Measurements from ENCODE around the gene UQCRC1. TPM values are rescaled to one million over a fixed set of nuclear protein-coding genes. Genes with fewer than 3 reads are reported as not detected.

UQCRC1 gene
- total RNA-seq, 1 experiment from 2014 or later: 413 TPM

- ChIA-PET CTCF (interaction anchor here (0.7 to 2.5 kb wide), 6 partner anchors 14 to 326 kb away, joined by 3 to 22 read pairs (median 5); partner anchors contain the start of gene SLC26A6), POLR2A (interaction anchor here (1.1 to 8.9 kb wide), 18 partner anchors 11 to 165 kb away, joined by 3 to 107 read pairs (median 12); partner anchors contain the start of genes ATRIP, CCDC51, CELSR3 and IP6K2)
- H3K9me3 Mint-ChIP-seq (ENCODE audit: unreplicated experiment): no peaks in the 10 kb centered on the region
- DNase-seq (ENCODE audit: unreplicated experiment): no peak
- H3K4me1 Mint-ChIP-seq (ENCODE audit: insufficient read depth, unreplicated experiment): peaks cover 49% of the 10 kb centered on the region
- peaks cover 41% of the 10 kb centered on the region for H3K36me3 Mint-ChIP-seq (ENCODE audit: insufficient read depth, unreplicated experiment)
- peak overlapping the region; percentile 68 for H3K27ac Mint-ChIP-seq (ENCODE audit: low read depth, unreplicated experiment)
- no peaks in the 10 kb centered on the region for H3K27me3 Mint-ChIP-seq (ENCODE audit: insufficient read depth, unreplicated experiment)
- no TSS peak for BruUV-seq (replicated peaks)
- intact Hi-C loops (cut with micrococcal nuclease): no loop called here
- no peak overlapping the region for H3K4me3 Mint-ChIP-seq (ENCODE audit: unreplicated experiment)
- no peak for TF ChIP-seq CTCF (IDR thresholded peaks at IDR 0.05; ENCODE audit: unreplicated experiment)
Measured at GRCh38 chr3:48597408-48597800, 12.0 kb downstream of the UQCRC1 start.

DNA sequence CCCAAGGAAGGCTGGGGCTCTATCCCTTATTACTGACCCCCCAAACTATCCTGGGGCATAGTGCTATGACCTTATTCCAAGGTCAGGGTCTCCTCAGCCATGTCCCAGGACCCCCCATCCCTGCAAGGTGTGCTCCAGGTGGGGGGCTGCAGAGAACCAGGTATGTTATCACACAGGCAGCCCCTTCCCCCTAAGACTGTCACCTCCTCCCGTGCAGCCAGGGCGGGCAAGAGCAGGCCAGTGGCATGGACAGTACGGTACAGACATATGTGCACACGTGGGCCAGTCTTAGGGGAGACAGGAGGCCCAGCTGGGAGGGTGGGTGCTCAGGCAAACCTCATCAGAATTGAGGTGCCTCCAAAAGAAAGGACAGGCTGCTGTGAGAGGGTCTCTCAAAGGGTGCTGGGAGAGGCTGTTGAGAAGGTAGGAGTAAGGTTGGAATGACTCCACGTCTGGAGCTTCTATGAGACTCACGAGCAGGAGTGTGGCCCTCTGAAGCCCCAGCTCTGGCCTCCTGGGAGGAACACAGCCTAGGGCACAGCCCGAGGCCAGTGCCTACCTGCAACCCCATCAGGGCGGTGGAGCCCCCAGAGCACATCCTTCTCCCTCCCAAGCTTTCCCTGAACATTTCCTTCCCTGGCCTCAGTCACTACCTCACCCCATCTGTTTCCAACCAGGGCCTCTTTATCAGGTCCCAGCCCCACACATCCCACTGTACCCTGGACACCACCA is 12.6 kb downstream of the UQCRC1 start:
- no TSS peak for BruUV-seq (replicated peaks)
- CTCF ChIA-PET: interaction anchor here (0.7 to 2.5 kb wide), 6 partner anchors 15 to 123 kb away, joined by 3 to 22 read pairs (median 5); partner anchors contain the start of gene SLC26A6
- H3K27ac Mint-ChIP-seq (ENCODE audit: low read depth, unreplicated experiment): peak overlapping the region; percentile 68
- H3K27me3 Mint-ChIP-seq (ENCODE audit: insufficient read depth, unreplicated experiment): no peaks in the 10 kb centered on the region
- intact Hi-C loops (cut with micrococcal nuclease): no loop called here
- peaks cover 35% of the 10 kb centered on the region for H3K36me3 Mint-ChIP-seq (ENCODE audit: insufficient read depth, unreplicated experiment)
- no peak for DNase-seq (ENCODE audit: unreplicated experiment)
- H3K4me3 Mint-ChIP-seq (ENCODE audit: unreplicated experiment): no peak overlapping the region
- H3K9me3 Mint-ChIP-seq (ENCODE audit: unreplicated experiment): no peaks in the 10 kb centered on the region
- H3K4me1 Mint-ChIP-seq (ENCODE audit: insufficient read depth, unreplicated experiment): peaks cover 49% of the 10 kb centered on the region
- POLR2A ChIA-PET: interaction anchor here (0.6 to 8.9 kb wide), 18 partner anchors 10 to 164 kb away, joined by 3 to 107 read pairs (median 8); partner anchors contain the start of genes ATRIP, CCDC51, CELSR3 and IP6K2
- no peak for TF ChIP-seq CTCF (IDR thresholded peaks at IDR 0.05; ENCODE audit: unreplicated experiment)

DNA sequence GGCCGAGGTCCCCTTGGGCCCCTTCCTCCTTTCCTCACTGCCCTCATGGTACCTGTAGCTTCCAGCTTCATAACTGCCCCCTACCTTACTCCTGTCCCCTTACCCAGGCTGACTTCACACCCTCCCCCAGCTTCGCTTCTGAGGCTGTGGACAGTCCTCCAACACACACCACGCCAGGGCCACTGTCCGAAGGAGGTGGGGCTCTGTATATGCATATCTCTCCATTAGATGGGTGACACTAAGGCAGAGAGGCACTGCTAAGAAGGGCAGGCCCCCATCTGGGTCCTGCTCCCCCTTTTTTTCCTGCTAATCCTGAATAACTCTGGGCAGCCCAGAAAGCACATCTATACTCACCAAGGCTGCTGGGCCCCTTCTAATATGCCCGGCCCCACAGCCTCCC is 13.3 kb downstream of the UQCRC1 start:
- Mint-ChIP-seq H3K27ac (ENCODE audit: low read depth, unreplicated experiment) (peak overlapping the region; percentile 68), H3K9me3 (ENCODE audit: unreplicated experiment) (no peaks in the 10 kb centered on the region), H3K36me3 (ENCODE audit: insufficient read depth, unreplicated experiment) (peaks cover 32% of the 10 kb centered on the region), H3K4me1 (ENCODE audit: insufficient read depth, unreplicated experiment) (peaks cover 50% of the 10 kb centered on the region), H3K27me3 (ENCODE audit: insufficient read depth, unreplicated experiment) (no peaks in the 10 kb centered on the region), H3K4me3 (ENCODE audit: unreplicated experiment) (peak overlapping the region; percentile 48)
- no peak for TF ChIP-seq CTCF (IDR thresholded peaks at IDR 0.05; ENCODE audit: unreplicated experiment)
- DNase-seq (ENCODE audit: unreplicated experiment): no peak
- BruUV-seq (replicated peaks): no TSS peak
- intact Hi-C loops (cut with micrococcal nuclease): no loop called here
- CTCF ChIA-PET: interaction anchor here (0.7 to 1.0 kb wide), 2 partner anchors 19 to 38 kb away, joined by 3 to 11 read pairs; no protein-coding TSS in a partner anchor
- POLR2A ChIA-PET: interaction anchor here (0.6 to 8.9 kb wide), 13 partner anchors 10 to 156 kb away, joined by 3 to 107 read pairs (median 6); partner anchors contain the start of genes CCDC51, CELSR3, PFKFB4 and SLC26A6

DNA sequence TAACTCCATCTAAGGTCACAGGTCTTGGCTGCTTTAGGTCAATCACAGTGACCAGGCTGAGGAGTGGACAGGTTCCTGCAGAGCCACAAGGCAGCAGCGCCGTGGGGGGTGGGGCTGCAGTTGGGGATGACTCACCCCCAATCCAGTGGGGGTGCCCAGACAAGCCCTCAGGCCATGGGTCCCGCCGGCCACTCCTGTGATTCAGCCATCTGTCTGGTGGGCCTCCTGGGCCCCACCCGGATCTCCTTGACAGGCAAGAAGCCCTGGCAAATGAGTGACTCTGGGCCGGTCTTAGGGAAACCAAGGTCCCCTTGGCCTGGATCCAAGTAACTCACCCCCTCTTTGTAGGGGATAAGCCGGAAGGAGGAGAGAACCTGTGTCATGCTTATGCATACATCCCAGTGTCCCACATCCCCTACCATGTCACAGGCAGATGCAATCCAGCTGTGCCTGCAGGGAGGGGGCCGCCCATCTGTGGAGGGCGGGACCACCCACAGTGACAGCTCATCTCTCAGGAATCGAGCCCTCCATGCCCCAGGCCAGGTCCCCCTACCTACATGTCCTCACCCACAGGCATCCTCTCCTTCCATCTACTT is 13.8 kb downstream of the UQCRC1 start:
- intact Hi-C loops (cut with micrococcal nuclease): no loop called here
- no TSS peak for BruUV-seq (replicated peaks)
- Mint-ChIP-seq H3K4me1 (ENCODE audit: insufficient read depth, unreplicated experiment) (peaks cover 51% of the 10 kb centered on the region), H3K27me3 (ENCODE audit: insufficient read depth, unreplicated experiment) (no peaks in the 10 kb centered on the region), H3K4me3 (ENCODE audit: unreplicated experiment) (peak overlapping the region; percentile 48), H3K36me3 (ENCODE audit: insufficient read depth, unreplicated experiment) (peaks cover 30% of the 10 kb centered on the region), H3K27ac (ENCODE audit: low read depth, unreplicated experiment) (peak overlapping the region; percentile 68), H3K9me3 (ENCODE audit: unreplicated experiment) (no peaks in the 10 kb centered on the region)
- no peak for TF ChIP-seq CTCF (IDR thresholded peaks at IDR 0.05; ENCODE audit: unreplicated experiment)
- CTCF ChIA-PET: no interaction called here
- DNase-seq (ENCODE audit: unreplicated experiment): peak; percentile 85
- POLR2A ChIA-PET: interaction anchor here (0.6 to 8.9 kb wide), 12 partner anchors 11 to 372 kb away, joined by 3 to 107 read pairs (median 6); partner anchors contain the start of genes CAMP, CCDC51, CELSR3 and PFKFB4
